HepG2 (cell line): ENCODE results near the gene HIGD1A. TPM values are rescaled to one million over a fixed set of nuclear protein-coding genes. Genes with fewer than 3 reads are reported as not detected.

Source experiments
- ATAC-seq: fragments of 200-7000 bp; cut with Tn5 transposase; 3 replicates; pipeline ENCODE4 v1.9.1; 2020; ENCODE audit warnings: mild to moderate bottlenecking, moderate library complexity
- BruUV-seq: library from RNA; stranded (reverse); fragments of 400-500 nt; replicated peaks from 2 replicates; lab custom pipeline; 2021; lab: Mats Ljungman, UMichigan
- CTCF ChIA-PET: fragments of 300-600 bp; formaldehyde crosslinking; extraction: SDS; loops from one replicate; lab custom pipeline; 2021; ENCODE audit warnings: low total read pairs, inconsistent platforms, low intra/inter-chr PET ratio; lab: Yijun Ruan, JAX
- POLR2A ChIA-PET: fragments of 350-600 bp; sonication (Branson Sonifier 250); formaldehyde crosslinking; loops from one replicate; lab custom pipeline; 2020; ENCODE audit warnings: antibody characterized with exemption, inconsistent platforms; lab: Yijun Ruan, JAX
- DNase-seq: peaks from one replicate; pipeline ENCODE4 v3.0.0-alpha.2; 2015; ENCODE audit warnings: low spot score
- FAIRE-seq: peaks from 3 replicates; lab custom pipeline; 2011; peaks lifted over from hg19 to GRCh38; lab: Jason Lieb, UNC
- H2AFZ ChIP-seq: one replicate; pipeline ENCODE4 v1.6.1; 2011; ENCODE audit warnings: low read length, inconsistent platforms
- H3K27ac ChIP-seq: fragments of 300-600 bp; 3 replicates; pipeline ENCODE4 v1.8.0; 2011; ENCODE audit warnings: mixed run types, mild to moderate bottlenecking, mixed read lengths, low read length, inconsistent platforms; ENCODE audit not compliant: insufficient read depth; ENCODE audit errors: extremely low read length
- H3K27me3 ChIP-seq, 2 experiments: fragments of 200-600 bp in 1 of 2; 2 replicates in 1 of 2; 3 replicates in 1 of 2; pipeline versions ENCODE4 v1.6.0 to v1.8.0; 2011; ENCODE audit warnings: low read length in 2 of 2, mild to moderate bottlenecking in 2 of 2, moderate library complexity in 2 of 2, inconsistent platforms in 1 of 2; ENCODE audit not compliant: insufficient read depth in 2 of 2, control insufficient read depth in 1 of 2
- H3K36me3 ChIP-seq, 2 experiments: fragments of 200-600 bp in 1 of 2; replicated peaks in 1 of 2; 2 replicates in 1 of 2; 3 replicates in 1 of 2; pipeline versions ENCODE4 v1.5.1 to v1.8.0; 2011; ENCODE audit warnings: low read length in 2 of 2, inconsistent platforms in 1 of 2; ENCODE audit not compliant: insufficient read depth in 2 of 2, control insufficient read depth in 1 of 2
- H3K4me1 ChIP-seq: 2 replicates; pipeline ENCODE4 v1.5.1; 2012; ENCODE audit warnings: low read length, inconsistent platforms; ENCODE audit not compliant: insufficient read depth
- H3K4me2 ChIP-seq: 2 replicates; pipeline ENCODE4 v1.6.0; 2011; ENCODE audit warnings: low read depth, low read length, inconsistent platforms
- H3K4me3 ChIP-seq, 3 experiments: fragments of 200-600 bp in 1 of 3; sonication (generic), shearing (Covaris generic) in 1 of 3; replicated peaks in 1 of 3; 2 replicates each; pipeline ENCODE4 v1.5.1; 2011 to 2016; ENCODE audit warnings: low read length in 3 of 3, inconsistent platforms in 2 of 3, low read depth in 2 of 3, mild to moderate bottlenecking in 2 of 3, control low read depth in 1 of 3, mixed read lengths in 1 of 3; ENCODE audit not compliant: insufficient read depth in 1 of 3
- H3K79me2 ChIP-seq: one replicate; pipeline ENCODE4 v1.6.1; 2011; ENCODE audit warnings: low read length, inconsistent platforms; ENCODE audit not compliant: insufficient read depth
- H3K9ac ChIP-seq: 2 replicates; pipeline ENCODE4 v1.6.0; 2011; ENCODE audit warnings: mild to moderate bottlenecking, low read depth, low read length, inconsistent platforms; ENCODE audit not compliant: insufficient read depth
- H3K9me3 ChIP-seq: 2 replicates; pipeline ENCODE4 v1.5.1; 2012; ENCODE audit warnings: mild to moderate bottlenecking, low read length
- H4K20me1 ChIP-seq: 2 replicates; pipeline ENCODE4 v1.6.0; 2011; ENCODE audit warnings: inconsistent platforms, mild to moderate bottlenecking, low read length, moderate library complexity; ENCODE audit not compliant: insufficient read depth
- REXO4 ChIP-seq: sonication (generic); formaldehyde crosslinking; IDR thresholded peaks from 2 replicates; pipeline ENCODE4 v1.8.0; 2022; ENCODE audit warnings: missing genetic modification reagents, mild to moderate bottlenecking, borderline replicate concordance
- STAT5B ChIP-seq: sonication (generic); formaldehyde crosslinking; IDR thresholded peaks from 2 replicates; pipeline ENCODE4 v1.4.0; 2020; ENCODE audit warnings: missing genetic modification reagents
- ZBTB4 ChIP-seq: sonication (generic); formaldehyde crosslinking; IDR thresholded peaks from 2 replicates; pipeline ENCODE4 v1.4.0; 2020; ENCODE audit warnings: missing genetic modification reagents, mild to moderate bottlenecking, borderline replicate concordance
- ZNF274 ChIP-seq: sonication (generic); formaldehyde crosslinking; IDR thresholded peaks from 2 replicates; pipeline ENCODE4 v1.5.1; 2020; ENCODE audit warnings: mild to moderate bottlenecking, missing genetic modification reagents
- ZNF883 ChIP-seq: sonication (generic); formaldehyde crosslinking; IDR thresholded peaks from 2 replicates; pipeline ENCODE4 v1.5.1; 2020; ENCODE audit warnings: mild to moderate bottlenecking, missing genetic modification reagents; ENCODE audit errors: not compliant biosample characterization
- WGBS: methylation state at CpG from one replicate; pipeline ENCODE4 v1.1.6; 2017; ENCODE audit warnings: low lambda C conversion rate; 5-methylcytosine and 5-hydroxymethylcytosine counted together
- in situ Hi-C: cut with HindIII; loops from 2 replicates; pipeline ENCODE4 v1.10.0; 2017; ENCODE audit warnings: low pct_unique_long_range_greater_than_20kb; ENCODE audit not compliant: extremely low pct_ligation_motif_present
- intact Hi-C: fragments of 100-400 bp; cut with micrococcal nuclease; formaldehyde crosslinking; loops from one replicate; pipeline ENCODE4 v1.10.0; 2022; ENCODE audit not compliant: unreplicated experiment
- polyA plus RNA-seq, 8 experiments: library from polyadenylated mRNA; depleted of rRNA in 3 of 8; stranded (reverse) in 7 of 8; unstranded in 1 of 8; fragments of >200 nt; fragmentation: Illumina TruSeq in 4 of 8; extraction: Trizol in 4 of 8; gene quantifications; 2 replicates each; pipeline versions ENCODE4 v1.2.1 to v1.2.3, GENCODE V29; 2011 to 2016; ENCODE audit warnings: low read depth in 4 of 8, missing spikeins in 1 of 8, mixed read lengths in 1 of 8; ENCODE audit not compliant: insufficient read depth in 1 of 8
- total RNA-seq, 5 experiments: library from RNA; depleted of rRNA; stranded (reverse); fragments of >200 nt; fragmentation: Illumina TruSeq; extraction: Trizol; gene quantifications; 2 replicates each; pipeline ENCODE4 v1.2.3, GENCODE V29; 2016; ENCODE audit warnings: low read depth in 1 of 5
- TF ChIP-seq, protein P1 (sequence below): sonication (generic); formaldehyde crosslinking; IDR thresholded peaks from 2 replicates; pipeline ENCODE4 v1.5.1; 2020; ENCODE audit warnings: mild to moderate bottlenecking, missing genetic modification reagents, moderate library complexity
- TF ChIP-seq, protein P2 (sequence below): sonication (generic); formaldehyde crosslinking; IDR thresholded peaks from 2 replicates; pipeline ENCODE4 v1.4.0; 2020; ENCODE audit warnings: missing genetic modification reagents

HIGD1A gene
- total and polyA plus RNA-seq, 2 of the 13 experiments (the other 11 are each of a cell fraction or from before 2014, with no cell fraction given) = 222 to 253 TPM

- no peak for FAIRE-seq
- Histone ChIP-seq H3K27me3 (no peaks in the 10 kb centered on the region), H3K27ac (no peak overlapping the region), H3K9me3 (no peaks in the 10 kb centered on the region), H3K4me1 (peaks cover 66% of the 10 kb centered on the region), H3K36me3 (no peaks in the 10 kb centered on the region), H3K9ac (no peak overlapping the region), H3K4me2 (no peak overlapping the region), H2AFZ (no peak overlapping the region), H3K4me3 (no peak overlapping the region), H4K20me1 (no peaks in the 10 kb centered on the region), H3K79me2 (no peaks in the 10 kb centered on the region)
- no CpG with 5 or more reads among the region's 6 CpGs for WGBS
- ATAC-seq = no peak
- in situ Hi-C loops = no loop called here
- no TSS peak for BruUV-seq
- ChIA-PET CTCF (no interaction called here), POLR2A (interaction anchor here (1.5 to 2.7 kb wide), 2 partner anchors 22 to 152 kb away, joined by 5 to 18 read pairs; no protein-coding TSS in a partner anchor)
- TF ChIP-seq ZNF274 (CRISPR knock-in tag) = 0 out of 2 replicates have a peak, but pooled peaks have one; percentile 21
- TF ChIP-seq STAT5B (CRISPR knock-in tag) = no peak
- TF ChIP-seq, protein P1, sequence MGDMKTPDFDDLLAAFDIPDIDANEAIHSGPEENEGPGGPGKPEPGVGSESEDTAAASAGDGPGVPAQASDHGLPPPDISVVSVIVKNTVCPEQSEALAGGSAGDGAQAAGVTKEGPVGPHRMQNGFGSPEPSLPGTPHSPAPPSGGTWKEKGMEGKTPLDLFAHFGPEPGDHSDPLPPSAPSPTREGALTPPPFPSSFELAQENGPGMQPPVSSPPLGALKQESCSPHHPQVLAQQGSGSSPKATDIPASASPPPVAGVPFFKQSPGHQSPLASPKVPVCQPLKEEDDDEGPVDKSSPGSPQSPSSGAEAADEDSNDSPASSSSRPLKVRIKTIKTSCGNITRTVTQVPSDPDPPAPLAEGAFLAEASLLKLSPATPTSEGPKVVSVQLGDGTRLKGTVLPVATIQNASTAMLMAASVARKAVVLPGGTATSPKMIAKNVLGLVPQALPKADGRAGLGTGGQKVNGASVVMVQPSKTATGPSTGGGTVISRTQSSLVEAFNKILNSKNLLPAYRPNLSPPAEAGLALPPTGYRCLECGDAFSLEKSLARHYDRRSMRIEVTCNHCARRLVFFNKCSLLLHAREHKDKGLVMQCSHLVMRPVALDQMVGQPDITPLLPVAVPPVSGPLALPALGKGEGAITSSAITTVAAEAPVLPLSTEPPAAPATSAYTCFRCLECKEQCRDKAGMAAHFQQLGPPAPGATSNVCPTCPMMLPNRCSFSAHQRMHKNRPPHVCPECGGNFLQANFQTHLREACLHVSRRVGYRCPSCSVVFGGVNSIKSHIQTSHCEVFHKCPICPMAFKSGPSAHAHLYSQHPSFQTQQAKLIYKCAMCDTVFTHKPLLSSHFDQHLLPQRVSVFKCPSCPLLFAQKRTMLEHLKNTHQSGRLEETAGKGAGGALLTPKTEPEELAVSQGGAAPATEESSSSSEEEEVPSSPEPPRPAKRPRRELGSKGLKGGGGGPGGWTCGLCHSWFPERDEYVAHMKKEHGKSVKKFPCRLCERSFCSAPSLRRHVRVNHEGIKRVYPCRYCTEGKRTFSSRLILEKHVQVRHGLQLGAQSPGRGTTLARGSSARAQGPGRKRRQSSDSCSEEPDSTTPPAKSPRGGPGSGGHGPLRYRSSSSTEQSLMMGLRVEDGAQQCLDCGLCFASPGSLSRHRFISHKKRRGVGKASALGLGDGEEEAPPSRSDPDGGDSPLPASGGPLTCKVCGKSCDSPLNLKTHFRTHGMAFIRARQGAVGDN (CRISPR knock-in tag) = 0 out of 2 replicates have a peak, but pooled peaks have one; percentile 4
- TF ChIP-seq REXO4 (CRISPR knock-in tag) = no peak
- TF ChIP-seq, protein P2, sequence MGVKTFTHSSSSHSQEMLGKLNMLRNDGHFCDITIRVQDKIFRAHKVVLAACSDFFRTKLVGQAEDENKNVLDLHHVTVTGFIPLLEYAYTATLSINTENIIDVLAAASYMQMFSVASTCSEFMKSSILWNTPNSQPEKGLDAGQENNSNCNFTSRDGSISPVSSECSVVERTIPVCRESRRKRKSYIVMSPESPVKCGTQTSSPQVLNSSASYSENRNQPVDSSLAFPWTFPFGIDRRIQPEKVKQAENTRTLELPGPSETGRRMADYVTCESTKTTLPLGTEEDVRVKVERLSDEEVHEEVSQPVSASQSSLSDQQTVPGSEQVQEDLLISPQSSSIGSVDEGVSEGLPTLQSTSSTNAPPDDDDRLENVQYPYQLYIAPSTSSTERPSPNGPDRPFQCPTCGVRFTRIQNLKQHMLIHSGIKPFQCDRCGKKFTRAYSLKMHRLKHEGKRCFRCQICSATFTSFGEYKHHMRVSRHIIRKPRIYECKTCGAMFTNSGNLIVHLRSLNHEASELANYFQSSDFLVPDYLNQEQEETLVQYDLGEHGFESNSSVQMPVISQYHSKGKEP (CRISPR knock-in tag) = no peak
- TF ChIP-seq ZNF883 (CRISPR knock-in tag) = peak; percentile 43
- no peak for TF ChIP-seq ZBTB4 (CRISPR knock-in tag)
- no peak for DNase-seq
- intact Hi-C loops = loop anchor here (5.0 kb wide), 2 partner anchors 82 to 132 kb away; partner anchors contain the start of genes NKTR and ZBTB47
Measured at GRCh38 chr3:42734263-42734860, 69.9 kb downstream of the HIGD1A start.
